Measurements from ENCODE around the gene MORC1. TPM values are rescaled to one million over a fixed set of nuclear protein-coding genes. Genes with fewer than 3 reads are reported as not detected.

Gene MORC1
- total RNA-seq, 1 donor from 2014 or later: under 0.01 TPM

- FAIRE-seq: no peak
- no peak for DNase-seq (ENCODE audit: low spot score in 2 of 2)
Measured at GRCh38 chr3:109045271-109046040, 72.5 kb downstream of the MORC1 start.

- DNase-seq (ENCODE audit: low spot score in 2 of 2) (no peak), FAIRE-seq (no peak)
Measured at GRCh38 chr3:109035082-109035481, 82.9 kb downstream of the MORC1 start.

- FAIRE-seq: no peak
- DNase-seq (ENCODE audit: low spot score in 2 of 2): no peak
Measured at GRCh38 chr3:109033000-109033660, 84.8 kb downstream of the MORC1 start.

- FAIRE-seq: no peak
- DNase-seq (ENCODE audit: low spot score in 2 of 2): no peak
Measured at GRCh38 chr3:109028753-109029152, 89.2 kb downstream of the MORC1 start.

- FAIRE-seq (no peak), DNase-seq (ENCODE audit: low spot score in 2 of 2) (no peak)
Measured at GRCh38 chr3:109026821-109027220, 91.1 kb downstream of the MORC1 start.

- DNase-seq (ENCODE audit: low spot score in 2 of 2) (no peak), FAIRE-seq (no peak)
Measured at GRCh38 chr3:109025896-109026295, 92.0 kb downstream of the MORC1 start.

GRCh38 chr3:109023656-109024254, 94.2 kb downstream of the MORC1 start:
- peak; percentile 69 for FAIRE-seq

GRCh38 chr3:109023167-109023566, 94.8 kb downstream of the MORC1 start:
- DNase-seq (ENCODE audit: low spot score in 2 of 2) (no peak), FAIRE-seq (no peak)

More at GRCh38 chr3:109023656-109024254, 94.2 kb downstream of the MORC1 start:
- DNase-seq (ENCODE audit: low spot score in 2 of 2): peak in 1 of 2 donors; percentile 7

GRCh38 chr3:109021556-109021955, 96.4 kb downstream of the MORC1 start:
- no peak for FAIRE-seq

GRCh38 chr3:109018828-109019227, 99.1 kb downstream of the MORC1 start:
- DNase-seq (ENCODE audit: low spot score in 2 of 2): no peak
- FAIRE-seq: no peak

More at GRCh38 chr3:109021556-109021955, 96.4 kb downstream of the MORC1 start:
- no peak for DNase-seq (ENCODE audit: low spot score in 2 of 2)

GRCh38 chr3:109005443-109005842, 112.5 kb downstream of the MORC1 start:
- no peak for DNase-seq (ENCODE audit: low spot score in 2 of 2)
- FAIRE-seq: no peak

GRCh38 chr3:108998436-108998835, 119.5 kb downstream of the MORC1 start:
- DNase-seq (ENCODE audit: low spot score in 2 of 2): no peak
- no peak for FAIRE-seq

- FAIRE-seq: no peak
- no peak for DNase-seq (ENCODE audit: low spot score in 2 of 2)
Measured at GRCh38 chr3:108985844-108986243, 132.1 kb downstream of the MORC1 start.

- FAIRE-seq (no peak), DNase-seq (ENCODE audit: low spot score in 2 of 2) (no peak)
Measured at GRCh38 chr3:108983051-108983450, 134.9 kb downstream of the MORC1 start.

GRCh38 chr3:108976058-108976457, 141.9 kb downstream of the MORC1 start:
- DNase-seq (ENCODE audit: low spot score in 2 of 2): no peak
- FAIRE-seq: no peak

GRCh38 chr3:108973019-108973418, 144.9 kb downstream of the MORC1 start:
- FAIRE-seq (no peak), DNase-seq (ENCODE audit: low spot score in 2 of 2) (no peak)

- FAIRE-seq (no peak), DNase-seq (ENCODE audit: low spot score in 2 of 2) (no peak)
Measured at GRCh38 chr3:108972482-108972881, 145.5 kb downstream of the MORC1 start.

GRCh38 chr3:108970561-108970960, 147.4 kb downstream of the MORC1 start:
- DNase-seq (ENCODE audit: low spot score in 2 of 2) (no peak), FAIRE-seq (no peak)

- FAIRE-seq (no peak), DNase-seq (ENCODE audit: low spot score in 2 of 2) (no peak)
Measured at GRCh38 chr3:108966773-108967172, 151.2 kb downstream of the MORC1 start.

GRCh38 chr3:108959017-108959416, 158.9 kb downstream of the MORC1 start:
- FAIRE-seq: no peak
- no peak for DNase-seq (ENCODE audit: low spot score in 2 of 2)

- DNase-seq (ENCODE audit: low spot score in 2 of 2): no peak
- no peak for FAIRE-seq
Measured at GRCh38 chr3:108953700-108954099, 164.2 kb downstream of the MORC1 start, which contains the start of gene GUCA1C. Gene GUCA1C, minus strand, starts transcription at chr3:108953879. Its CDS starts 117 bp downstream, at chr3:108953762.
